AG04449 (cell line): Measurements from ENCODE around the gene GSDMA.

Source experiments
- CTCF ChIA-PET: fragments of 350-600 bp; formaldehyde crosslinking; extraction: SDS; loops from one replicate; lab custom pipeline; 2021; ENCODE audit warnings: antibody characterized with exemption; lab: Yijun Ruan, JAX
- POLR2A ChIA-PET: fragments of 400-600, 350-600 bp; formaldehyde crosslinking; extraction: SDS; loops from one replicate; lab custom pipeline; 2020; ENCODE audit warnings: antibody characterized with exemption, inconsistent platforms; lab: Yijun Ruan, JAX
- DNase-seq: peaks from one replicate; pipeline ENCODE4 v3.0.0-alpha.2; 2010; ENCODE audit warnings: low read depth, low spot score
- H3K4me3 ChIP-seq: 2 replicates; pipeline ENCODE4 v1.5.1; 2011; ENCODE audit warnings: low read depth, mild to moderate bottlenecking, control low read depth, low read length
- TF ChIP-seq, protein P1 (sequence below): IDR thresholded peaks from one replicate; pipeline ENCODE4 v1.5.1; 2011; ENCODE audit warnings: mild to moderate bottlenecking, moderate library complexity, low read length, control low read depth, inconsistent platforms; ENCODE audit not compliant: insufficient read depth; ENCODE audit errors: missing control alignments

The GSDMA gene, protein sequence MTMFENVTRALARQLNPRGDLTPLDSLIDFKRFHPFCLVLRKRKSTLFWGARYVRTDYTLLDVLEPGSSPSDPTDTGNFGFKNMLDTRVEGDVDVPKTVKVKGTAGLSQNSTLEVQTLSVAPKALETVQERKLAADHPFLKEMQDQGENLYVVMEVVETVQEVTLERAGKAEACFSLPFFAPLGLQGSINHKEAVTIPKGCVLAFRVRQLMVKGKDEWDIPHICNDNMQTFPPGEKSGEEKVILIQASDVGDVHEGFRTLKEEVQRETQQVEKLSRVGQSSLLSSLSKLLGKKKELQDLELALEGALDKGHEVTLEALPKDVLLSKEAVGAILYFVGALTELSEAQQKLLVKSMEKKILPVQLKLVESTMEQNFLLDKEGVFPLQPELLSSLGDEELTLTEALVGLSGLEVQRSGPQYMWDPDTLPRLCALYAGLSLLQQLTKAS

DNA sequence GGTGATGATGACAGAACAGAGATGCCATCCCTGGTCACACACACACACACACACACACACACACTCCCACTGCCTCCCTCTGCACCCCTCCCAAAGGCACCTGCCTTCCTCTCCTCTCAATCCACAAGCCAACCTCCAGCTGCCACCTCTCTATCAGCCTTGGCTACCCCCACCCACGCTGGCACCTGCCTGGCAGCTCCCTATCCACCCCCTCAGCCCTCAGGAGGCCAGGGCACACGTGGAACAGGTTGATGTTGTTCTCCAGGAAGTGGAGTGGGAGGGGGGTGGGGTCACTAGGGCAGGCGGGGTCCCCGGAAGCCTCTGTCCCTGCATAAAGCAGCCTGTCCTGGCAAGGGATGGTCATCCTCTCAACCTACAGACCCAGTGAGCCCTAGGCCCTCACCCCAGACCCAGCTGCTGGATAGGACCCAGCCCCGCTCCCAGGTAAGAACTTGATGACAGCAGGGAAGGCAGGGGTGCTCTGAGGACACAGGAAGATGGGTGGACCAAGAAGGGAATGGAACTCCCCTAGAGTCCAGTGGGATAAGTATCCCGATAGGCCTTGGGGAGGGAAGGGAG lies at the start of gene GSDMA:
TSS of gene GSDMA (plus strand) at position 363 of the 579 bp plus-strand sequence. CDS start 2,684 bp downstream, outside the sequence.
- no peak within 1 kb of the TSS for H3K4me3 ChIP-seq
- TF ChIP-seq, protein P1, sequence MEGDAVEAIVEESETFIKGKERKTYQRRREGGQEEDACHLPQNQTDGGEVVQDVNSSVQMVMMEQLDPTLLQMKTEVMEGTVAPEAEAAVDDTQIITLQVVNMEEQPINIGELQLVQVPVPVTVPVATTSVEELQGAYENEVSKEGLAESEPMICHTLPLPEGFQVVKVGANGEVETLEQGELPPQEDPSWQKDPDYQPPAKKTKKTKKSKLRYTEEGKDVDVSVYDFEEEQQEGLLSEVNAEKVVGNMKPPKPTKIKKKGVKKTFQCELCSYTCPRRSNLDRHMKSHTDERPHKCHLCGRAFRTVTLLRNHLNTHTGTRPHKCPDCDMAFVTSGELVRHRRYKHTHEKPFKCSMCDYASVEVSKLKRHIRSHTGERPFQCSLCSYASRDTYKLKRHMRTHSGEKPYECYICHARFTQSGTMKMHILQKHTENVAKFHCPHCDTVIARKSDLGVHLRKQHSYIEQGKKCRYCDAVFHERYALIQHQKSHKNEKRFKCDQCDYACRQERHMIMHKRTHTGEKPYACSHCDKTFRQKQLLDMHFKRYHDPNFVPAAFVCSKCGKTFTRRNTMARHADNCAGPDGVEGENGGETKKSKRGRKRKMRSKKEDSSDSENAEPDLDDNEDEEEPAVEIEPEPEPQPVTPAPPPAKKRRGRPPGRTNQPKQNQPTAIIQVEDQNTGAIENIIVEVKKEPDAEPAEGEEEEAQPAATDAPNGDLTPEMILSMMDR = no peak
- DNase-seq = no peak
- ChIA-PET POLR2A (no interaction called here), CTCF (interaction anchor here (18.6 kb wide), 1 partner anchor 13 kb away, joined by 450 read pairs; the partner anchor contains the start of gene PSMD3)

DNA sequence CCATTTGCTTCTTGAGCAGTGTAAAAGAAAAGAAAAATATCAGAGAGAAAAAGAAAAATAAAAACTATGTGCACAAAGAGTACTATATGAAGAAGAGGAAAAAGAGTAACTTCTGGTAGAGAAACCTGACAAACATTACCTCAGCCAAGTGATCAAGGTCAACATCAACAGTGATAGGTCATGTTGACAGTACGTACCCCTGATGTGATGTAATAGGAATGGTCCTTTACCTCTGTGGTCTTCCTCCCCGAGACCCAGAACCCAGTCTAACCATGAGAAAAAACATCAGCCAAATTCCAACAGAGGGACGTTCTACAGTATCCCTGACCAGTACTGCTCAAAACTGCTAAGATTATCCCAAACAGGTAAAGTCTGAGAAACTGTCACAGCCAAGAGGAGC lies 48.8 kb upstream of the GSDMA start:
- TF ChIP-seq, protein P1 = no peak
- ChIA-PET CTCF (interaction anchor here (1.4 to 1.7 kb wide), 2 partner anchors 45 to 66 kb away, joined by 4 to 9 read pairs; partner anchors contain the start of gene PSMD3), POLR2A (no interaction called here)
- no peak for DNase-seq
- no peak overlapping the region for H3K4me3 ChIP-seq

DNA sequence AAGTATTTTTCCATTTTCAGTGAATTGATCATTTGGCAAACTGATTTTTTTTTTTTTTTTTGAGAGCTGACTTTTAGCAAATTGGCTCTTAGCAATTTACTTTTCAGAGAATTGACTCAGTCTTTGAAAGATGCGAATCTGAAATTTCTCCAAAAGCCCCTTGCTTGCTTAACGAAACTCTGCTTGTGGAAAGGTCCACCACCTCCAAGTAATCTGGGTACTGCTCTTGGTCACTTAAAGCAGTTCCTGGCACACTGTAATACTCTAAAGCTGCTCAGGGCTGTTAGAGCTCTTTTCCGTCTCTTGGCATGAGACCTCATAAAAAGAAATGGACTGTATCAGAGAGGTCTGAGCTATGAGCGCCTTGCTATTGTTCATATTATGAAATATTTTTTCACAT lies 47.2 kb upstream of the GSDMA start:
- DNase-seq = no peak
- POLR2A ChIA-PET = interaction anchor here (0.9 kb wide), 1 partner anchor 14 kb away, joined by 5 read pairs; no protein-coding TSS in a partner anchor
- H3K4me3 ChIP-seq = no peak overlapping the region
- CTCF ChIA-PET = interaction anchor here (1.0 to 1.7 kb wide), 2 partner anchors 22 to 65 kb away, joined by 3 to 9 read pairs; partner anchors contain the start of gene PSMD3
- TF ChIP-seq, protein P1 = no peak

DNA sequence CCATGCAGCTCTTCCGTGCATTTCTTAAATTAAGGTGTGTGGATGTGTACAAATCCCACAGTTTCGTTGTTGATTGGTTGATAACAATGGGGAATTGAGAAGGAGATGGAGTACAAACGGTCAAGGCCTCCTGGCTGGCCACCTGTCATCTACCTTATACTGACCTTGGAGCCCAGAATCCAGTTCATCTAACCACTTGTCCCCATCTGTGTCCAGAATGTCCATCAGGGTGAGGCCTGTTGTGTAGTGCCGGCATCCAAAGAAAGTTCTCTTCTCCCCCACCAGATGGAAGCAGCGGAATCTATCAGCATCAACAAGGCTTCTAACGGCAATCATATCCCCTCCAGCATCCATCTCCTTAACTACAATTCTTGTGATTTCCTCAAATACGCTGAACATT lies 45.9 kb upstream of the GSDMA start:
- TF ChIP-seq, protein P1 = peak; percentile 16
- DNase-seq = no peak
- ChIA-PET CTCF (interaction anchor here (0.7 kb wide), 1 partner anchor 32 kb away, joined by 3 read pairs; no protein-coding TSS in a partner anchor), POLR2A (no interaction called here)
- H3K4me3 ChIP-seq = no peak overlapping the region

DNA sequence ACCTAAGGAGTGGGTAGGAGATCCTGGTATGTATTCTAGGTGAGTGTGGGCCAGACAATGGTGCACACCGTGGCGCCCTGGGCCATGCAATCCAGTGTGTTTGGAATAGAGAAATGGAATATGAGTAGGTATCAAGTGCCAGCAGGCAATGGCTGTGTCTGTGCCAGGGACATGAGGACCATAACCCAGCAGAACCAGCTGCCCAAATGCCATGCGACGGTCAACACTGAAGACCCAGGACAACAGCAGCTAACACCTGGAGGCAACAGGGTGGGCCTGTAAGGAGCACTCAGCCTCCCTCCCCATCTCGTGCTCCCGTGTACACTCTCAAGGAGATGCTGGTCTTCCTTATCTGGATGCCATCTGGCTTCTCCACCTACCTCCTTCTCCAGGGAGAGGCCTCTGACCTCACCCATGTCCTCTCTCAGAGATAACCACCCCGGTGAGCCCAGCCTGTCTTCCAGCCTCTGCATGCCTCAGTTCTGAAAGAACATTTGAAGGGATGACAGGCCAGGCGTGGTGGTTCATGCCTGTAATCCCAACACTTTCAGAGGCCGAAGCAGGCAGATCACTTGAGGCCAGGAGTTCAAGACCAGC lies 43.6 kb upstream of the GSDMA start:
- no peak overlapping the region for H3K4me3 ChIP-seq
- TF ChIP-seq, protein P1 = no peak
- ChIA-PET POLR2A (no interaction called here), CTCF (interaction anchor here (0.9 kb wide), 1 partner anchor 49 kb away, joined by 3 read pairs; no protein-coding TSS in a partner anchor)
- no peak for DNase-seq
